Fibroblast of skin of right biceps (primary cell): Measurements from ENCODE around the gene PRR11.
A peak's percentile ranks its signal among the peaks of the same experiment; 100 is the strongest.
"Not testable (repeated sequence)": the region's sequence is repeated elsewhere in the genome, so short reads cannot be mapped to it uniquely, and the experiment has no call there.

Experiments used
- DNase-seq: peaks from one replicate; pipeline ENCODE4 v3.0.0-alpha.2; 2013

Gene PRR11

DNA sequence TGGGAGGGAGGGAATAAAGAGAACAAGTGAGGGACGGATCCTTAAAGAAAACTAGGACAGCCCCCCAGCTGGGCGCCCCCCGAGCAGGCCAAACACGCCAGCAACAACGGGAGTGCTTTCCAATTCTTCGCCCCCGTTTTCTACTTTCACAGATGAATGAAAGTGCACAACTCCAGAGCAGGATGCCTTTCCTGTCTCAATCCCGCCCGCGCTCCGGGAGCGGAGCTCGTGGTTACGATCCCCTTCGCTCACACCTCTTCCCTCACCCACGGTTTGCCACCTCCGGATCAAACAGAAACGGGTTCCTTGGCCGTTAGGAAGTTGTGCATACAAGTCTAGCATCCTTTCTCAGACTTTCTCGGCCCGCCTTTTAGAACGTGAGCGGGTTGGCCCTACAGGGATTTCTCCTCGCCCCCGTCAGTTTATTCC lies 1.2 kb upstream of the PRR11 start:
- DNase-seq: peak; percentile 59

DNA sequence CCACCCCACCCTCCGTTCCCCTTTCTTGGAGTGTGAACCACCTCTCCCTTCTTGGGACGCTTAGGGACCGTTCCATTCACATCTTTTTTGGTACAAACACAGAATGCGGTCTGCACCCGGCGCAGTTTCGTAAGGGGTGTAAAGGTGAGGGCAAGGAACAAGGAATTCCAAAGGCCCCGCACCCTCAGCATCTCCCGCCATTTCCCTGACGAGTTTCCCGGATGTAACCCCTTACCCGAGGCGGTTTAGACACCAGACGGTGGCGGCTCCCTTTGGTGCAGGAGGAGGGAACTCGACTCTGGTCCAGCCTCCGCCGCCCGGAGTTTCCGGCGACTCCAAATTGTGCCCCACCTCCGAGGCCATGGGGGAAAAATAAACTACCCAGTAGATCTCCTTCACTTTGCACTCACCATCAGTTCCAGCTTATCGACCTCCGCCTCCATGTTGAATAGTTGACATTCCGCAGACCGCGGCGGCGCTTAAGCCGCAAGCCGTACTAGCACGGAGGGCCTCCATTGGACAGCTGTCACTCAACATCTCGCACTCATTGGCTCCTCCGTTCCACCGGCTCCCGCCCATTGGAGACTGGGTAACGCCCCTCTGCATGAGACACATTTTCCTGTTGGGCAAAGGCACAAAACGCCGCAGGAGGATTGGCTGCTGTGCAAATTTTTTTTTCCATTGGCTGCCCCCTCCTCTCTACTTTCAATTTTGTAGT lies 666 bp upstream of the PRR11 start, which contains the start of gene SKA2:
TSS of gene SKA2 (minus strand) at position 466 of the 718 bp plus-strand sequence. CDS start at position 443, 23 bp downstream.
- no peak for DNase-seq

DNA sequence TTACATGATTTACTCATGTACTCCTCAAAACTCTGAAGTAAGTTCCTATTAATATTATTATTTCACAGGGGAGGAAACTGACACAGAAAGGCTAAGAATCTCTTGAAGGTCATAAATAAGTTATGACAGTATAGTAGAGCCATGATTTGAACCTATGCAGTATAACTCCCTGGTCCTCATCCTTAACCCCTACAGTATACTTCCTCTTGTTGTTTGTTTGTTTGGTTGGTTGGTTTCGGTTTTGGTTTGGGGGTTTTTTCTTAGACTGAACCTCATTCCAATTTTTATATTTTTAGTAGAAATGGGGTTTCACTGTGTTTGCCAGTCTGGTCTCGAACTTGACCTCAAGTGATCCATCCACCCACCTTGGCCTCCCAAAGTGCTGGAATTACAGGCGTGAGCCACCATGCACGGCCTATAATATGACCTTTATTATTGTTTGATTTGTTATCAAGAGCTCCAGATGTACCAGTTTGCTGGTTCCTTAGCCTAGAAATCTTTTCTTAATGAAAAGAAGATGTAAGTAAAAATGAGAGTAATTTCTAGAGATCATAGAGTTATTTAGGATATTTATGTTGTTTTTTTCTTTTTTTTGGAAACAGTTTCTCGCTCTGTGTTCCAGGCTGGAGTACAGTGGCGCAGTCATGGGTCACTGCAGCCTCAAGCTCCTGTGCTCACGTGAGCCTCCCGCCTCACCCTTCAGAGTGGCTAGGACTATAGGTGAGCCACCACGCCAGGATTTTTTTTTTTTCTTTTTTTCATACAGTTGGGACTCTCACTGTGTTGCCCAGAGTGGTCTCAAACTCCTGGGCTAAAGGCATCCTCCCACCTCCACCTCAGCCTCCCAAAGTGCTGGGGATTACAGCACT lies 4.8 kb downstream of the PRR11 start:
- no peak for DNase-seq

DNA sequence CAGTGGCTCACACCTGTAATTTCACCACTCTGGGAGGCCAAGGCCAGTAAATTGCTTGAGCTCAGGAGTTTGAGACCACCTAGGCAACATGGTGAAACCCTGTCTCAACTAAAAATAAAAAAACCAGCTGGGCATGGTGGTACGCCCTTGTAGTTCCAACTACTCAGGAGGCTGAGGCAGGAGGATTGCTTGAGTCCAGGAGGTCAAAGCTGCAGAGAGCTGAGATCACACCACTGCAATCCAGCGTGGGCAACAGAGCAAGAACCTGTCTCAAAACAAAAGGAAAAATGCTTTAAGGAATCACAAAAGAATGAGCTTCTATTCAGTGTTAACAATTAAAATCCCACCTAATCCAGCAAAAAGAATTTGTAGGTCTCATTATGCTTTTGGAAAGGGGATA lies 5.9 kb downstream of the PRR11 start:
- no peak for DNase-seq

DNA sequence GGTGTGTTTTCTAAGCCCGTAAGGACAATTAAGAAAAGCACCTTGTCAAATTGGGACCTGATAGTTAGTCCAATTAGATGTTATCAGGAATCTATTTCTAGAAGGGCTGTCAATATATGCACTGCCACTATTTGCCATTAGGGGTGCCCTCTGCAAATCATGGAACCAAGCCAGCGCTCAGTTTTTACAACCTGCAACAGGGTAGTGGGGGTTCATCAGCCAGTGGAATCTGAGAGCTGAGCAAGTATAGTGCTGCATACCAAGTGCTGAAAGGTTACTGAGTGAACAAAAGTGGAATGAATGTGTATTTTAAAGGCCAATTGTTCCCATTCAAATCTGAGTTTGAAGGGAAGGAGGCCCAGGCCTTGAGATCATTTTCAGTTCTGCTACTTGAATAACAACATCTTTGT lies 10.4 kb downstream of the PRR11 start:
- peak; percentile 55 for DNase-seq

DNA sequence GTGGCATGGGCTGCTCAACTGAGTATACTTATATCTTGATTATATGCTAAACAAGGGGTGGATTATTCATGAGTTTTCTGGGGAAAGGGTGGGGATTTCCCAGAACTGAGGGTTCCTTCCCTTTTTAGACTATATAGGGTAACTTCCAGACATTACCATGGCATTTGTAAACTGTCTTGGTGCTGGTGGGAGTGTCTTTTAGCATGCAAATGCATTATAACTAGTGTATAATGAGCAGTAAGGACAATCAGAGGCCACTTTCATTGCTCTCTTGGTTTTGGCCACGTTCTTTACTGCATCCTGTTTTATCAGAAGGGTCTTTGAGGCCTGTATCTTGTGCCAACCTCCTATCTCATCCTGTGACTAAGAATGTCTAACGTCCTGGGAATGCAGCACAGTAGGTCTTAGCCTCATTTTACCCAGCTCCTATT lies 12.0 kb downstream of the PRR11 start:
- peak; percentile 36 for DNase-seq

DNA sequence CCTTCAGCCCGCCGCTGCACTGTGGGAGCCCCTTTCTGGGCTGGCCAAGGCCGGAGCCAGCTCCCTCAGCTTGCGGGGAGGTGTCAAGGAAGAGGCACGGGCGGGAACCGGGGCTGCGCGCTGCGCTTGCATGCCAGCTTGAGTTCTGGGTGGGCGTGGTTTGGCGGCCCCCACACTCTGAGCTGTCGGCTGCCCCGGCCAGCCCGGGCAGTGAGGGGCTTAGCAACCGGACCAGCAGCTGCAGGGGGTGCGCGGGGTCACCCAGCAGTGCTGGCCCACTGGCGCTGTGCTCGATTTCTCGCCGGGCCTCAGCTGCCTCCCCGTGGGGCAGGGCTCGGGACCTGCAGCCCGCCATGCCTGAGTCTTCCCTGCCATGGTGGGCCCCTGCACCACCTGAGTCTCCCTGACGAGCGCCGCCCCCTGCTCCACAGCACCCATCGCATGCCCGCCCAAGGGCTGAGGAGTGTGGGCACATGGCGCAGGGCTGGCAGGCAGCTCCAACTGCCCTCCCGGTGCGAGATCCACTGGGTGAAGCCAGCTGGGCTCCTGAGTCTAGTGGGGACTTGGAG lies 17.0 kb downstream of the PRR11 start:
- DNase-seq: no peak

DNA sequence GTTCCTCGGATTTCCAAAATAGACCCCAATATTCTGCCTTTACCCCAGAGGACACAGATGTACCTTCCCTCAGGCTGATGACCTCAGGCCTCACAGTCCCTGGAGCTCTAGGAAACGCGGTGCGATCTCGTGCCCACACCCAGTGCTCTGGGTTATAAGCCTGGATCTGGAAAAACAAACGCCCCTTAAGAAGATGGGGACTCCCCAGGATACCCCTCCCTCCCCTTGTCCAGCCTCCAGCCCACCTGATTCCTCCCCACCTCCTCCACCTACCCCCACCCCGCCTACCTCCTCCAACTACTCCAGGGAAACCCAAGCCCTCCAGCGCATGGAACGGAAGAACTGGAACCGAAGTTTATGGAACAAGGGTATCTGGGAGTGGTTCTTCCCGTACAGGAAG lies 19.1 kb downstream of the PRR11 start:
- DNase-seq: no peak

DNA sequence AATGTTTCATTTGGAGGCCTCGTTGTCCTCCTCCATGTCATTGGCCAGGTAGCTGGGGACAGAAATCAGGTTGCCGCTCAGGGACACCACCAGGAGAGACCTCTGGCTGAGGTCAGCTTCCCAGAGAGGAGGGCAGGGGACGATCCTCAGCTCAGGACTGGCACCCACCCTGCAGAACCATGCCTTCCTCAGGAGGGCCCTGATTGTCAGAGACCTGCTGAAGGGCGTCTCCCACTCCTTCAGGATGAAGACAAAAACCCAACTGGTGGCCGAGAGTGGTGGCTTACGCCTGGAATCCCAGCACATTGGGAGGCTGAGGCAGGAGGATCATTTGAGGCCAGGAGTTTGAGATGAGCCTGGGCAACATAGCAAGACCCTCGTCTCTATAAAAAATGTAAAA lies 19.5 kb downstream of the PRR11 start:
- DNase-seq: no peak

DNA sequence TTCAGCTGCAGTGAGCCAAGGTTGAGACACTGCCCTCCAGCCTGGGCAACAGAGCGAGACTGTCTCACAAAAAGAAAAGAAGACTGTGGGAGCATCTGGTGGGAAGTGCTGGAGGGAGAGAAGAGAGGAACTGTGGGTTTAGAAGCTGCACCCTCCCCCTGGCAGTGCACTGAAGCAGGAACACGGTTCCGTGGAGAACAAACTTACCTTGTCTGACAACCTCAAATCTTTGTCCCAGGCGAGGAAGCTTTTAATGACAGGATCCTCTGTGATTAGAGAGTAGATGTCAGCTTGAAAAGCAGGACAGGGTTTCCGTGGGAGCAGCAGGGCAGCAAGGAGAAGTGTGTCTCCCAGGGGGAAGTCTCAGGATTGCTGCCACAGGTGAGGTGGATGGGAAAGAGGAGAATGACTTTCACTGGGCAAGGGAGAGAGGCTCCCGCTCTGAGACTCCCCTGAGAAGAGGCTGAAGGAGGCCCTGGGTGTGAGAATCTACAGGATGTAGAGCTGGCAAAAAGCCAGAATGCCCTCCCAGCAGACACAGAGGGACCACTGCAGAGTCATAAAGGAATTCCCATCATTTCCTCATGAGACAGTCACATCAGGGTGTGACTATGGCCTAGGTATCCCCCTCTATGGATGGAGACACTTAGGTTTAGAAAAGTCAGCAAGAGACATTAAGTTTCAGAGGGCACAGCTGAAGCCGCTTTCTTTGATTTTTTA lies 22.9 kb downstream of the PRR11 start:
- DNase-seq: peak; percentile 11

DNA sequence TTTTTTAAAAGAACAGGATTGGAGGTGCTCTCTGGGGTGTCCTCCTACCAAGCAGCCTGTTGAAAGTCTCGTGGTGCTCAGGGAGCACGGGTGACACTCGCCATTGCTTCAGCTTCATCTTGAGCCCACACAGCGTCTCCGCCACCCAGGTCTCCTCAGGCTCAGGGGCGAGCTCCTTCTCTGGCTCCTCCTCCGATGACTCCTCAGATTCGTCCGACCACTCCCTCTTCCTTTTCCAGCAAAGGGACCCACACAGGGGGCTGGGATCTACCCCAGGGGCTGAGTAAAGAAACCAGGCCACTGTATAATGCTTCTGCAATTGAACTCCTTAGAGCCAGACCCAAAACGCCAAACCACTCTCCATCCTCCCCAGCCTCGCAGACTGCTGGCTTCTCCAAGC lies 24.1 kb downstream of the PRR11 start:
- DNase-seq: not testable (repeated sequence)

DNA sequence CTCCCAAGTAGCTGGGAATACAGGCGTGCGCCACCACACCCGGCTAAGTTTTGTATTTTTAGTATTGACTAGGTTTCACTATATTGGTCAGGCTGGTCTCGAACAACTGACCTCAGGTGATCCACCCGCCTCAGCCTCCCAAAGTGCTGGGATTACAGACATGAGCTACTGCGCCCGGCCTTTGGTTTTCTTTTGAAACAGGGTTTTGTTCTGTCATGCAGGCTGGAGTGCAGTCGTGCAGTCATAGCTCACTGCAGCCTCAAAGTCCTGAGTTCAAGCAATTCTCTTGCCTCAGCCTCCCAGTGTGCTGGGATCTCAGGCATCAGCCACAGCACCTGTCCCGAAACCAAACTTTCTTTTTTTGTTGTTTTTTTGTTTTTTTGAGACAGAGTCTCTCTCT lies 25.1 kb downstream of the PRR11 start:
- DNase-seq: no peak

DNA sequence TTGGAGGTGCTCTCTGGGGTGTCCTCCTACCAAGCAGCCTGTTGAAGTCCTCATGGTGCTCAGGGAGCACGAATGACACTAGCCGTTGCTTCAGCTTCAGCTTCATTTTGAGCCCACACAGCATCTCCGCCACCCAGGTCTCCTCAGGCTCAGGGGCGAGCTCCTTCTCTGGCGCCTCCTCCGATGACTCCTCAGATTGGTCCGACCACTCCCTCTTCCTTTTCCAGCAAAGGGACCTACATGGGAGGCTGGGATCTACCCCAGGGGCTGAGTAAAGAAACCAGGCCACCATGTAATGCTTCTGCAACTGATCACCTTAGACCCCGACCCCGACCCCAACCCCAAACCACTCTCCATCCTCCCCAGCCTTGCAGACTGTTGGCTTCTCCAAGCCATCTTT lies 25.9 kb downstream of the PRR11 start:
- DNase-seq: no peak

DNA sequence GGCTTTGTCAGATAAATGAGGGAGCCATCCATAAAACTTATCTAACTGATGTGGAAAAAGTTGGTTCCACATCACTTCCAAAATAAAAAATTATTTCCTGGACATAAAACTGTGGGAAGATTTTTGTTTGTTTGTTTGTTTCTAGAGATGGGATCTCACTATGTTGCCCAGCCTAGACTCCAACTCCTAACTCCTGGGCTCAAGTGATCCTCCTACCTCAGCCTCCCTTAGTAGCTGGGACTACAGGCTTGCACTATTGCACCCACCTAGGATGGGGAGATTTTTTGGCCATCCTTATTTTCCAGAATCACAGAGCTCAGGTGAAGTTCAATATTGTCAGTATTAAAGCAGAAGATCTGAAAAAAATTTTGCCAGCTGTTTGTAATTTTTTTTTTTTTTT lies 30.5 kb downstream of the PRR11 start:
- DNase-seq: no peak

DNA sequence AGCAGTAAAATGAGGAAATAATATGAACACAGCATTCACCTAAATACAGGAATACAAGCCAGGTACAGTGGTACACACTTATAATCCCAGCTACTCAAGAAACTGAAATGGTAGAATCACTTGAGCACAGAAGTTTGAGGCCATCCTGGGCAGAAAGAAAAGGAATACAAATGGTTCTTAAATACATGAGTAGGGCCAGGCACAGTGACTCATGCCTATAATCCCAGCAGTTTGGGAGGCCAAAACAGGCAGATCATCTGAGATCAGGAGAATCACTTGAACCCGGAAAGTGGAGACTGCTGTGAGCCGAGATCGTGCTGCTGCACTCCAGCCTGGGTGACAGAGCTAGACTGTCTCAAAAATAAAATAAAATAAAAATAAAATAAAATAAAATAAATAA lies 31.3 kb downstream of the PRR11 start:
- no peak for DNase-seq

DNA sequence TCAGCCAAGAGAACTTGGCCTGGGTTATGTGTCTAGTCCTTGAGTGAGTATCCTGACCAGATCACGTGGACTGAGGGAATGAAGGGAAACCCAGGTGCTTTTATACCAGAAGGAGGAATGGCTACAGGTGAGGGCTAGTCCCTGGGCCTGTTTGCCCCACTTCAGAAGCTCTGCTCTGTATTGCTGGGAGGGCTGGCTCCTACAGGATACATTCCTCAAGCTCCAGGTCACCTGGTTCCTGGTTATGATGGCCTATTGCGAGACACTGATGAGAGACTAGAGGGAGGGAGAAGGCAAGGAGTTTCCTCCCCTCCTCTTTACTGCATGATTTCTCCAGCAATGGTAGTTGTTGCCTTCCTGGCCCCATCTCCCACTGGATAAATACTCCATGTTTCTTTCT lies 35.3 kb downstream of the PRR11 start:
- DNase-seq: no peak

DNA sequence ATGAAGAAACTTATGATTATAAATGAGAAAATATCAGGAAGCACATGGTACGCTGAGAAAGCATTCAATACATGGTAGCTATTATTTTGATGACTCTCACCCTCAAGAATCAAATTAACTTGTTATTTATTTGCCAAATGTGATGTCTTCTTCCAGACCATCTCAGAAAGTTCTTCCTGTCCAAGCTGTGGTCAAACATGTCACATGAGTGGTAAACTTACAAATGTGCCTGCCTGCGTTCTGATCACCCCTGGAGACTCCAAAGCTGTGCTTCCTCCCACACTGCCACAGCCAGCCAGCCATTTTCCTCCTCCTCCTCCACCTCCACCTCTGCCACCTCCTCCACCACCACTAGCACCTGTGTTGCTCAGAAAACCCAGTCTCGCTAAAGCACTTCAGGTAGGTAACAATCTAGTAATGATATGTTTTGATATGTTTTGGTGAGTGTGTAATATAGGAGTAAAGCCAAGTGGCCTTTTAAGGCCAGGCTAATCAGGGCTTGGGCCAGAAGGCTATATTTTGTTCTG lies 37.9 kb downstream of the PRR11 start:
- DNase-seq: no peak

DNA sequence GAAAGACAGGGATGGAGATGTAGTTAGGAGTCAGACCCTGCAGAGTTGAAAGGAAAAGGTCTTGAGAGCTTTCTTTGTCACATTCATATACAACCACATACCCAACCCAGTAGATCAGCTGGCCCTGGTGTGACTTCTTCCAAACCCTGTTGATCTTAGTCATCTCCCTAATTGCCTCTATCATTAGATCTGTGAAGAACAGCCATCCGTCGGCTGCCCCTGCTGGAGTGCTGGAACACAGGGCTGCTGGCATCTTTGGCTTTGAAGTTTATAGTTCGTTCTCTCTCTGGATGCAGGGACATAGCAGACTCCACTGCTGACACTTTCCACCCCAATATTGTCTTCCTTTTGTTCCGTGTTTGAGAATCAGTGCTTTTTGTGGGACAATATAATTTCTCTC lies 43.9 kb downstream of the PRR11 start:
- no peak for DNase-seq

DNA sequence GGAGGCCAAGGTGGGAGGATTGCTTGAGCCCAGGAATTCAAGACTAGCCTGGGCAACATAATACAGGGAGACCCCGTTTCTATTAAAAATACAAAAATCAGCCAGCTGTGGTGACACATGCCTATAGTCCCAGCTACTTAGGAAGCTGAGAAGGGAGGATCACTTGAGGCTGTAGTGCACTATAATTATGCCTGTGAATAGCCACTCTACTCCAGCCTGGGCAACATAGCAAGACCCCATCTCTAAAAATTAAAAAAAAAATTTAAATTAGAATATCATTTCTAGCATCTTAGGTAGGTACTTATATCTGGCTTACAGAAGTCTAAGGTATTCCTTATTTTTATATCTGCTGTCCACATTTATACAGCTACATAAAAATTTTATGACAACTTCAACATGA lies 46.8 kb downstream of the PRR11 start:
- no peak for DNase-seq

DNA sequence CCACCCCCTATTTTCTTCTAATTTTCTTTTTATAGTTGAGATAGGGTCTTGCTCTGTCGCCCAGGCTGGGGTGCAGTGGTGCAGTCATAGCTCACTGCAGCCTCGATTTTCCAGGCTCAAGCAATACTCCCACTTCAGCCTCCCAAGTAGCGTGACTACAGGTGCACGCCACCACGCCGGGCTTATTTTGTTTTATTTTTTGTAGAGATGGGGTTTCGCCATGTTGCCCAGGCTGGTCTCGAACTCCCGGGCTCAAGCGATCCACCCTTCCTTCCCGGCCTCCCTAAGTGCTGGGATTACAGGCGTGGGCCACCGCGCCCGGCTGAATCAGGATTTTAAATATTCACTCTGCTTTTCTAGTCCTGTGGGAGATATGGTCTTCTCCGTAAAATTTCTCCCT lies 63.8 kb downstream of the PRR11 start:
- DNase-seq: no peak

DNA sequence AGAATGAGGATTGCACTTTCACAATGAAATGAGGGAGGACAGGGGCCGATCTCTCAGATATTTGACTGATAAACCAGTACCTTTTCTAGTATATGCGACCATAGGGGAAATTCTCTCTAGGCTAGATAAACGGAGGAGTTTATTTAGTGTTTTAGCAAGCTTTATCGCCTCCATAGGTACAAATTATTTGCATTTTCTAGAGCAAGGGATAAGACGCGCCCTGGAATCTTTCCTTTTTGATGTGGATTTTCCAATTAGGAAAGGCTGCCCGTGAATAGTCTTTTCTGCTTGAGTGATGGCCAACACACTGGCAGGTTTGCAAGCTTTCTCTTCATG lies 64.4 kb downstream of the PRR11 start:
- DNase-seq: no peak

DNA sequence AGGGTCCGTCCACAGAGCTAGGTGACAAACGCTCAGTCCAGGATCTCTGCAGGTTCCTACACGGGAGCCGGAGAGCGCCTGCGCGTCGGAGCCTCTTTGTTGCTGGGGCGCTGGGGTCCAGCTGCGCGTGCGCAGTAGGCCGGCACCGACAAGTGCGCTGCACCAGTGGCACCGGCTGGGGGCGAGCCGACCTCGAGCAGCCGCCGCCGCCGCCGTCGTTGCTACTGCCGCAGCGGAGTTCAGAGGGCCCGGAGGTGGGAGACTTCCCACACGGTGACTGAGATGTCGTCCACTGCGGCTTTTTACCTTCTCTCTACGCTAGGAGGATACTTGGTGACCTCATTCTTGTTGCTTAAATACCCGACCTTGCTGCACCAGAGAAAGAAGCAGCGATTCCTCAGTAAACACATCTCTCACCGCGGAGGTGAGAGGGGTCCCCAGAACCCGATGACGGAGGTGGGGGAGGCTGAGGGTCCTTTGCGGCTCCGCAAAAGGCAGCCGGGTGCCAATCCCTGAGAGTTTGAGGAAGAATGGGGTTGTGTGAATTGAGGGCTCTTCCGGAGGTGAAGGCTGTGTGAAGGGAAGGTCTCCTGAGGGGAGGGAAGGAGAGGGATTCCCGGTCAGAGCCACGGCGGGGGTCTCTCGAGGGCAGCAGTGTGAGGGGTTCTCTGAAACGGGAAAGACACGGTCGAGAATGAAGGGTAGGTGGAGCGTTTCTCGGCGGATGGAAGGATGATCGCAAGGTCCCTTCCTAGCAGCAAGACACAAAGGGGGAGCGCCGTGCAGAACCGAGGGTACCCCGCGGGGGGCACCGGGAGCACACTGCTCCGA lies 65.0 kb downstream of the PRR11 start, which contains the start of gene GDPD1:
TSS of gene GDPD1 (plus strand) at position 184 of the 831 bp plus-strand sequence. CDS start at position 283, 99 bp downstream.
- DNase-seq: peak; percentile 88
